Activated T-cell treated with anti-CD3 and anti-CD28 coated beads, Interleukin-2, amount 50 U/mL, for 72 hours (primary cell): ENCODE data around the gene SNX30. TPM values are rescaled to one million over a fixed set of nuclear protein-coding genes. Genes with fewer than 3 reads are reported as not detected.

Experiments
- ATAC-seq, 2 donors: fragments of 150-1000 bp; cut with Tn5 transposase; replicated peaks in 1 of 2; 2 replicates each; pipeline ENCODE4 v1.10.0; 2021; ENCODE audit warnings: moderate library complexity in 2 of 2, mild to moderate bottlenecking in 1 of 2
- DNase-seq, 2 donors: peaks; one replicate each; pipeline ENCODE4 v3.0.0; 2021 to 2022; ENCODE audit warnings: mixed read lengths in 1 of 2
- H3K27ac Mint-ChIP-seq: one replicate; pipeline ENCODE4 v1.8.0; 2022; ENCODE audit warnings: mild to moderate bottlenecking, moderate library complexity, mixed read lengths
- H3K27me3 Mint-ChIP-seq: one replicate; pipeline ENCODE4 v1.8.0; 2022; ENCODE audit warnings: low read depth, mixed read lengths
- H3K36me3 Mint-ChIP-seq, 2 donors: one replicate each; pipeline ENCODE4 v1.8.0; 2022; ENCODE audit warnings: mixed read lengths in 2 of 2, mild to moderate bottlenecking in 1 of 2; ENCODE audit not compliant: insufficient read depth in 2 of 2
- H3K4me1 Mint-ChIP-seq: one replicate; pipeline ENCODE4 v1.8.0; 2022; ENCODE audit warnings: low read depth, mixed read lengths
- H3K4me3 Mint-ChIP-seq, 2 donors: one replicate each; pipeline ENCODE4 v1.8.0; 2022; ENCODE audit warnings: mild to moderate bottlenecking in 2 of 2, mixed read lengths in 2 of 2, moderate library complexity in 2 of 2
- H3K9me3 Mint-ChIP-seq, 2 donors: one replicate each; pipeline ENCODE4 v1.8.0; 2022; ENCODE audit warnings: mixed read lengths in 2 of 2
- total RNA-seq, 2 donors: library from RNA; stranded (reverse); gene quantifications; one replicate each; pipeline ENCODE4 v1.2.3, GENCODE V29; 2022

The SNX30 gene
- total RNA-seq, 2 donors from 2014 or later = 5.1 to 5.4 TPM

DNA sequence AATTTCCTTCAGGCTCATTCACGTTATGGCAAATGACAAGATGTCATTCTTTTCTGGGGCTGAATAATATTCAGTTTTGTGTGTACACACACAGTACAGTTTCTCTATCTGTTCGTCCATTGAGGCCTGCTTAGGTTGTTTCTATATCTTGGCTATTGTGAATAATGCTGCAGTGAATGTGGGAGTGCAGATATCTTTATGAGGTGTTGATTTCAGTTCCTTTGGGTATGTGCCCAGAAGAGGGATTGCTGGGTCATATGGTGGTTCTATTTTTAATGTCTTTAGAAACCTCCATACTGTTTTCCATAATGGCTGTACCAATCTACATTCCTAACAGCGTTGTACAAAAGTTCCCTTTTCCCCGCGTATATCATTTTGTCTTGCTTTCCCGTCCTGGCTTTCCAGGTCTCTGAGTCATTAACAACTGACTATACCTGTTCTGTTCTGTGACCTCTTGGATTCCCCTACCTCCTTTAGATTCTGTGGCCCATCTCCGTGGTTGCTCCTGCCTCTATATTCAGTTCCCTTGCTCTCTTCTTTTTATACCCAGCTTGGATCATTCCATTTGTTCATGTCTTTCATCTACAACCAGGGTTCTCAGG is 6.8 kb downstream of the SNX30 start:
- Mint-ChIP-seq H3K36me3 (no peaks in the 10 kb centered on the region), H3K27me3 (no peaks in the 10 kb centered on the region), H3K4me3 (no peak overlapping the region), H3K27ac (no peak overlapping the region), H3K4me1 (peaks cover 62% of the 10 kb centered on the region), H3K9me3 (no peaks in the 10 kb centered on the region)
- DNase-seq (no peak), ATAC-seq (no peak)

DNA sequence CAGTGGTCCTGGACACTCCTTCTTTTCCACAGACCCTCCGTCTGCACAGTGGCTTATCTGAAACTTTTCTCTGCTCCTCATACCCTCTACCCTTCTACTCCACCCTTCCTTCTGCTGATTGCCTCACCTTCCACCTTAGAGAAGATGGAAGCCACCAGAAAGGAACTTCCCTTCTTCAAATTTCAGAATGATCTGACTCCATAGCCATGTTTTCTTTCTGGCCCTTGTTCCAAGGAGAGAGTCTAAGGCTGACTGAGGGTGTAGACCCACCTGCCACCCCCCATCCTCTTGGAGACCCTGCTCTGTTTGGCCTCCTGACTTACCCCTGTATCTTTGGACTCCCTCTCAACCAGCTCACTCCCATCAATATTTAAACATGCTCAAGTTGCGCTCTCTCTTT is 7.4 kb downstream of the SNX30 start:
- Mint-ChIP-seq H3K9me3 (no peaks in the 10 kb centered on the region), H3K4me1 (peaks cover 56% of the 10 kb centered on the region), H3K36me3 (no peaks in the 10 kb centered on the region), H3K27me3 (no peaks in the 10 kb centered on the region), H3K27ac (no peak overlapping the region), H3K4me3 (no peak overlapping the region)
- DNase-seq = no peak
- no peak for ATAC-seq

DNA sequence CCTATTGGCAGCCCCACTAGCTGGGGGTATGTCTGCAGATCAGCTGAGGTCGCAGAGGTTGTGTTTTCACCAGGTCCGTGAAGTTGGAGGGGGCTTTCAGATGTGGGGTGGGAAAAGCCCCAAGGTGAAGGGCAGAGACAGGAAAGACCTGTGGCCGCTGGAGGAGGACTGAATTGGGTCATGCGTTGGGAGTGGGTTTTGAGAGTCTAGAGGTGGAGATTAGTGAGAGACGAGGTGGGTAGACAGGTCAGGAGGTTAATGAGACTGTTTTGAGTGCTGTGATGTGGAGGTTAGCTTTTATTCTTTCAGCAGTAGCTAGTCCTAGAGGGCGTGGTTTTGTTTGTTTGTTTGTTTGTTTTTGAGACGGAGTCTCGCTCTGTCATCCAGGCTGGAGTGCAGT is 10.3 kb downstream of the SNX30 start:
- Mint-ChIP-seq H3K4me3 (no peak overlapping the region), H3K9me3 (no peaks in the 10 kb centered on the region), H3K27ac (no peak overlapping the region), H3K27me3 (no peaks in the 10 kb centered on the region), H3K36me3 (no peaks in the 10 kb centered on the region), H3K4me1 (peaks cover 36% of the 10 kb centered on the region)
- DNase-seq = no peak
- ATAC-seq = no peak

DNA sequence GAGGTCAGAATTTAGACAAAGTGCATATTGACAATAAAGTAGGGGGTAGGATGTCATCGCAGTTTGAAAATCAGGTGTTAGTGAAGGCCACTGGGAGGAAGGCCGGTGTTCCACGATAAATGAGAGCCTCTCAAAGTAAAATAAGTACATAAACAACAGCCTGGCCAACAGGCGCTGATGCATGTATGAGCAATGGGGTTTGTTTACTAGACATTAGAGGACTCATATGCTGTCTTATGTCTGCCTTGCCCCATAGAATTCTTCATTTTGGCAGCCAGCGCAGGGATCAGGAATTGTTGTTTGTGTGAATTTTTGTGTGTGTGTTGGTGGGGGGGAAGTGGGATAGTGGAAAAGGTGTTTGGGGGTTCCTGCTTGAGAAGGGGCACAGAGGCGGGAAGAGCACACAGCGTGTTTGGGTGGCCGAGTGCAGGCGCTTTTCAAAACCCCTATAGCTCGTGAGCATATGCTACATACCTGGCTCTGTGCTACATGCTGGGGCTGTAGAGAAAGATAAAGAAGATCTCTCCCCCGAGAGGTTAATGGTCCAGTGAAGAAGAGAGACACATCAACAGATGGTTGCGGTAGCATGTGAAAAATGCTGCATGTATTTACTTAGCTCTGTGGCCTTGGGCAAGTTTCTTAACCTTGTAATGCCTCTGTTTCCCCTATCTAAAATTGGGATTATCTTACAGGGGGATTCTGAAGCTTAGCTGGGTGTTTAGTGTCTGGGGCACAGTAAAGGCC is 11.5 kb downstream of the SNX30 start:
- no peaks in the 10 kb centered on the region for H3K27me3 Mint-ChIP-seq
- peaks cover 31% of the 10 kb centered on the region for H3K4me1 Mint-ChIP-seq
- peaks cover 3% of the 10 kb centered on the region in 2 donors for H3K9me3 Mint-ChIP-seq
- no peak for DNase-seq
- H3K36me3 Mint-ChIP-seq = peaks cover 2 to 5% of the 10 kb centered on the region in 2 donors
- H3K27ac Mint-ChIP-seq = no peak overlapping the region
- ATAC-seq = no peak
- H3K4me3 Mint-ChIP-seq = no peak overlapping the region

DNA sequence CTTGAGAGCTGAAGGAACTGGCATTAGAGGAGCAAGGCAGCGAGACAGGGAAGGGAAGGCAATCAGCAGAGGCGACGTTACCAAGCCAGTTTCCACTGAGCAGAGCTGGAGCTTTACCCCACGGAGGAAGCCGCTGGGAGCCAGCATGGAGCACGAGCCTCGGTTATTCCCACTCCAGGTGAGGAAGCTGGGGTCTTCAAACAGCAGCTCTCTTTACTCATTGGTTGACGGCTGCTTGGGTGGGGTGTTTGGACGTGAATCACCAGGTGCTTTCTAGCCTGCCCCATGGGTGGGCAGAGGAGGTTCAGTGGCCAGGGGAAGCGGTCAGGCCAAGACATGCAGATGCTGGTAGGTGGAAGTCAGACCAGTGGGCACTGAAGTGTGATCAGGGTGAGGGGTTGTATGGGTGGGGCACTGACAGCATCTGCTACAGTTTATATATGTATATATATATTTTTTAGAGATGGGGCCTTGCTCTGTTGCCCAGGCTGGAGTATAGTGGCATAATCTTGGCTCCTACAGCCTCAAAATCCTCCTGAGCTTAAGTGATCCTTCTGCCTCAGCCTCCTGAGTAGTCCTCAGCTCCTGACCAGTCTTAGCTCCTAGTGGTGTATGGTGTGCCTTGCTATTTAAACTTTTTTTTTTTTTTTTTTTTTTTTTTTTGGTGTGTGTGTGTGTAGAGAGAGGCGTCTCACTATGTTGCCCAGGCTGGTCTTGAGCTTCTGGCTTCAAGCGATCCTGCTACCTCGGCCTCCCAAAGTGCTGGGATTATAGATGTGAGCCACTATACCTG is 12.4 kb downstream of the SNX30 start:
- H3K4me3 Mint-ChIP-seq = no peak overlapping the region
- no peaks in the 10 kb centered on the region for H3K27me3 Mint-ChIP-seq
- peaks cover 2 to 5% of the 10 kb centered on the region in 2 donors for H3K36me3 Mint-ChIP-seq
- H3K27ac Mint-ChIP-seq = no peak overlapping the region
- peaks cover 3% of the 10 kb centered on the region in 2 donors for H3K9me3 Mint-ChIP-seq
- ATAC-seq (no peak), DNase-seq (no peak)
- peaks cover 23% of the 10 kb centered on the region for H3K4me1 Mint-ChIP-seq

DNA sequence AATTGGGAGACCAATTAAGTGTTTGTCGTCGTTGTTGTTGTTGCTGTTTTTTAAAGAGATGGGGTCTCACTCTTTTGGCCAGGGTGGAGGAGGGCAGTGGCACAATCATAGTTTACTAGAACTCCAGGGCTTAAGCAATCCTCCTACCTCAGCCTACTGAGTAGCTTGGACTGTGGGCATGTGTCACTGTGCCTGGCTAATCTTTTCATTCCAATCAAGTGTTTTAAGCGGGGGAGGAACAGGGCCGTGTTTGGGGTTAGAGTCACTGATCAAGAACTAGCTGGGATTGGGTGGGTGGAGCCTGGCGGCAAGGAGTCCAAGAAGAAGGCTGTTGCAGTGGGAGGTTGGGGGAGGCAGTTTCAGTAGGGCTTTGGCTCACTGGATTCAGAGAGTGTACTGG is 13.8 kb downstream of the SNX30 start:
- Mint-ChIP-seq H3K27ac (no peak overlapping the region), H3K9me3 (peaks cover 3% of the 10 kb centered on the region in 2 donors), H3K4me1 (peaks cover 26% of the 10 kb centered on the region), H3K27me3 (no peaks in the 10 kb centered on the region), H3K4me3 (no peak overlapping the region), H3K36me3 (peaks cover 2 to 5% of the 10 kb centered on the region in 2 donors)
- ATAC-seq = no peak
- DNase-seq = no peak

DNA sequence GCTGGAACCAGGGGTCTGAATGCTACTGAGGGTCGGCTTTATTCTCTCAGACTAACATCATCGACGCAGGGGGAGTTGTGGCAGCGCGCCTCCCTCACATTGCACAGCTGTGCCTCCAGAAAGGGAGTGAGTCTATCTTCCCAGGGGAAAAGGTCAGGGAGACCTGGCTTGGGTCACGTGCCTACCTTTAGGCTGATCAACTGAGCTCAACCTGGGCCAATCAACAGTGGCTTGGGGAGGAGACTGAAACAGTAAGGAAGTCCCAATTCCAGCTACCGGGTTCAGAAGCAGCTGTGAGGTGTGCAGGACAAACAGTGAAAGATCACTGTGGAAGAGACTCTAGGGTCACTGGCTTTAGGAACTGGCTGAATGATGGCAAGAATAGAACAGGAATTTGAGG is 14.3 kb downstream of the SNX30 start:
- H3K27ac Mint-ChIP-seq = no peak overlapping the region
- peaks cover 26% of the 10 kb centered on the region for H3K4me1 Mint-ChIP-seq
- no peaks in the 10 kb centered on the region for H3K27me3 Mint-ChIP-seq
- DNase-seq (no peak), ATAC-seq (no peak)
- peaks cover 3% of the 10 kb centered on the region in 2 donors for H3K9me3 Mint-ChIP-seq
- H3K36me3 Mint-ChIP-seq = peaks cover 2 to 5% of the 10 kb centered on the region in 2 donors
- no peak overlapping the region for H3K4me3 Mint-ChIP-seq

DNA sequence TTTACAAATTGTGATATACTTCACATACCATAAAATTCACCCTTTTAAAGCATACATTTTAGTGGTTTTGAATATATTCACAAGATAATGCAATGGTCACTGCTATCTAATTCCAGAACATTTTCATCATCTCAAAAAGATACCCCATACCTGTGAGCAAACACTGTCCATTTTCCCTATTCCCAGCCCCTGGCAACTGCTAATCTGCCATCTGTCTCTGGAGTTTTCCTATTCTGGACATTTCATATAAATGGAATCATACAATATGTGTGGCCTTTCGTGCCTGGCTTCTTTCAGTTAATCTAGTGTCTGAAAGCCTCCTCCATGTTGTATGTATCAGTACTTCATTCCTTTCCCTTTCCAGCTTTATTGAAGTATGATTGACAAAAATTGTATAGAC is 14.7 kb downstream of the SNX30 start:
- Mint-ChIP-seq H3K27me3 (no peaks in the 10 kb centered on the region), H3K4me3 (no peak overlapping the region), H3K27ac (no peak overlapping the region), H3K4me1 (peaks cover 21% of the 10 kb centered on the region), H3K36me3 (peaks cover 2 to 5% of the 10 kb centered on the region in 2 donors), H3K9me3 (peaks cover 3% of the 10 kb centered on the region in 2 donors)
- no peak for ATAC-seq
- no peak for DNase-seq

DNA sequence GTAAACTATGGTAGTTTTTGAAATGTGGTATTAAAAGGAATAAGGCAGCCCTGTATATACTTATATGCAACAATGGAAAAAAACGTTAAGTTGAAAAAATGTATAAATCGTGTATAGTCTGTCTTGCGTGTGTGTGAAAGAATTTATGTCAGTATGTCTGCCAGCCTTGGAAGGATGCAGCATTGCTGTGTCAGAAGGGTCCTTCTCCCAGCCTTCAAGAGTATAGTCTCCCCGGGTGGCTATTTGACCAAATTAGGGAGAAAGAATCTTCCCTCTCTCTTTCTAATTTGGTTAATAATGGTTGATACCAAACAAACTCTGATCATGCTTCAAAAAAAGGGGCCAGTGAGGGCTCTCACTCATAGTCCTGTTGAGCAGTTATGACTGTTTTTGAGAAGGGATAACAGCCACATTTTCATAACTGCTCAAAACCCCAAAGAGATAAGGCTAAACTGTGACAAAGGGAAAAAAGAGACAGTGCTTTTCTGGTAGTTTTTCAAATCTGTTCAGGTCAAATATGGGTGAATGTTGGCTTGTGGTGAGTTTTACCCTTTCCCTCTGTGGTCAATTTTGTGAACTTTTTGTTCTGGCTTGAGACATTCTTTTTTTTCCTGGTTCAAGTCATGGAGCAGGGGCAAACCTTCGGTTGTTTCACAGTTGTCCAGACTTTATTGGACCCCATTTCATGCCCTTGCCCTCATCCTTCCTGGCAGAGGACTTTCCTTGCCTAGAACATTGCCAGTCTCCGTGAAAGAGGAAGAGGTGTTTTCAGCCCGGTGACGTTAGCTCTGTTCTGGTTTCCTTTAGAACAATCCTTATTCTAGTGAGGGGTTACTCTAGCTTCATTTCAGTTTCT is 21.0 kb downstream of the SNX30 start:
- Mint-ChIP-seq H3K4me3 (peak overlapping the region; percentile 67 to 68), H3K36me3 (peaks cover 2 to 3% of the 10 kb centered on the region in 2 donors), H3K27me3 (no peaks in the 10 kb centered on the region), H3K4me1 (peaks cover 30% of the 10 kb centered on the region), H3K9me3 (peaks cover under 1% of the 10 kb centered on the region in 2 donors), H3K27ac (peak overlapping the region; percentile 18)
- DNase-seq (no peak), ATAC-seq (peak; percentile 87 to 92)

DNA sequence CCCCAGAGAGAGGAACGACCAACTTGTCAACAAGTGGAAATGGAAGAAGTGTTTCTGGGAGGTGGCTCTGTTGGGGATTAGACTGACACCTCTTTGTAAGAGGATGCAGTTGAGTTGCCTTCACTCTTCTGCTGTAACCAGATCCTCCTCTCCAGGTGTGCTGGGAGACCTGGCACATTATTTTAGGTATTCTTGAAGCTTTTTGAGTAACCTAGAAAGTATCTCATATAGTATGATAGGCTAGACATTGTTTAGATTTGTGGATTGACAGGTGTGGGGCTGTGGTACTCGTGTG is 21.6 kb downstream of the SNX30 start:
- no peaks in the 10 kb centered on the region for H3K9me3 Mint-ChIP-seq
- H3K4me3 Mint-ChIP-seq = peak overlapping the region; percentile 67 to 68
- H3K4me1 Mint-ChIP-seq = peaks cover 30% of the 10 kb centered on the region
- peaks cover 0 to 2% of the 10 kb centered on the region in 2 donors for H3K36me3 Mint-ChIP-seq
- ATAC-seq (peak in 1 of 2 donors; percentile 22), DNase-seq (no peak)
- H3K27me3 Mint-ChIP-seq = no peaks in the 10 kb centered on the region
- H3K27ac Mint-ChIP-seq = peak overlapping the region; percentile 18

DNA sequence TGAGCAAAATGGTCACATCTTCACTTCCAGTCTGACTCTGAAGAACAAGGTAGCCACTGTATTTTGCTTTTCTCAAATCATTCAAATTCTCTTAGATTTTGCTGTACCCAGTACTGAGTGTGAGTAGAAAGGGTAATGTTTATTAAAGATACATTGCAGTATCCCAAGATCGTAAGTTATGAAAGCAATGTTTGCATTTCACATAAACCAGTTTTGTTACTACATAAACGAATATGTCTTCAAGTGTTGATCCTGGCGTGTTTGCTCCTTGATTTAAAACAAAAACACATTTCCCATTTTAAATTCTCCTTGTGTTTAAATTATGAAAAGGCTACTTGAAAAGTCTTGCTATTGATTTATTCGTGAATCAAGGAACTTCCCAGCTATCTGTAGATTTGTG is 22.0 kb downstream of the SNX30 start:
- peaks cover 0 to 2% of the 10 kb centered on the region in 2 donors for H3K36me3 Mint-ChIP-seq
- no peak overlapping the region for H3K27ac Mint-ChIP-seq
- no peak for ATAC-seq
- H3K9me3 Mint-ChIP-seq = no peaks in the 10 kb centered on the region
- peaks cover 31% of the 10 kb centered on the region for H3K4me1 Mint-ChIP-seq
- DNase-seq = no peak
- H3K4me3 Mint-ChIP-seq = peak overlapping the region; percentile 67 to 68
- H3K27me3 Mint-ChIP-seq = no peaks in the 10 kb centered on the region

DNA sequence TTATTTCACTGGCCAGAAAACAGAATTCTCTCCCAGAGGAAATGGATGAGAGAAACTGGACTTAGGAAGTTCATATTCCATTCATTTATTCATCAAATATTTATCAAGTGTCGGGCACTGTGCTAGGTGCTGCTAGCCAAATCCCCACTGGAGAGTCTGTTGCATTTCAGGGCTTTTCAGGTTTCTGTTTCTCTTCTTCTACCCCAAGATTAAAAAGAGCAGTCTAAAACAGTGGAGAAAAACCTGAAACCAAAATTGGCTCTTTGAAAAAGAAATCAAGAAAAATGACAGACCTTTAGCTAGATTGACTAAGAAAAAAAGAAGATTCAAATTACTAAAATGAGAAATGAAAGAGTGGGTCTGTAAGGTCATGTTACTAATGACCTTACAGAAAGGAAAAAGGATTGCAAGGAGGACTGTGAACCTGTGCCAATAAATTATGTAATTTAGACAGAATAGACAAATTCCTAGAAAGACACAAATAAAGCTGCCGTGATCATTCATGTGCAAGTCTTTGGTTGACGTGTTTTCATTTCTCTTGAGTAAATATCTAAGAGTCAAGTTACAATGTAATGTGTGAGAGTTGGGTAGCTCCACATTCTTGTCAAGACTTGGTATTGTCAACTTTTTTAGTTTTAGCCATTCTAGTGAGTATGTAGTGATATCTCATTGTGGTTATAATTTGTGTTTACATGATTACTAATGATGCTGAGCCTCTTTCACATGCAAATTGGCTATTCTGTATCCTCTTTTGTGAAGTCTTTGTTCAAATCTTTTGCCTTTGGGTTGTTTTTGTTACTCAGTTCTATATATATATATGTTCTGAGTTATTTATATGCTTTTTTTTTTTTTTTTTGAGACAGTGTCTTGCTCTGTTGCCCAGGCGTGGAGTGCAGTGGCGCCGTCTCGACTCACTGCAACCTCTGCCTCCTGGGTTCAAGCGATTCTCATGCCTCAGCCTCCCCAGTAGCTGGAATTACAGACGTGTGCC is 23.7 kb downstream of the SNX30 start:
- Mint-ChIP-seq H3K27ac (no peak overlapping the region), H3K4me1 (peaks cover 33% of the 10 kb centered on the region), H3K4me3 (peak overlapping the region in 1 of 2 donors; percentile 24), H3K27me3 (no peaks in the 10 kb centered on the region), H3K9me3 (no peaks in the 10 kb centered on the region), H3K36me3 (peaks cover 0 to 2% of the 10 kb centered on the region in 2 donors)
- DNase-seq (no peak), ATAC-seq (no peak)
